ENCODE data around the gene PTPRK.

Gene PTPRK

DNA sequence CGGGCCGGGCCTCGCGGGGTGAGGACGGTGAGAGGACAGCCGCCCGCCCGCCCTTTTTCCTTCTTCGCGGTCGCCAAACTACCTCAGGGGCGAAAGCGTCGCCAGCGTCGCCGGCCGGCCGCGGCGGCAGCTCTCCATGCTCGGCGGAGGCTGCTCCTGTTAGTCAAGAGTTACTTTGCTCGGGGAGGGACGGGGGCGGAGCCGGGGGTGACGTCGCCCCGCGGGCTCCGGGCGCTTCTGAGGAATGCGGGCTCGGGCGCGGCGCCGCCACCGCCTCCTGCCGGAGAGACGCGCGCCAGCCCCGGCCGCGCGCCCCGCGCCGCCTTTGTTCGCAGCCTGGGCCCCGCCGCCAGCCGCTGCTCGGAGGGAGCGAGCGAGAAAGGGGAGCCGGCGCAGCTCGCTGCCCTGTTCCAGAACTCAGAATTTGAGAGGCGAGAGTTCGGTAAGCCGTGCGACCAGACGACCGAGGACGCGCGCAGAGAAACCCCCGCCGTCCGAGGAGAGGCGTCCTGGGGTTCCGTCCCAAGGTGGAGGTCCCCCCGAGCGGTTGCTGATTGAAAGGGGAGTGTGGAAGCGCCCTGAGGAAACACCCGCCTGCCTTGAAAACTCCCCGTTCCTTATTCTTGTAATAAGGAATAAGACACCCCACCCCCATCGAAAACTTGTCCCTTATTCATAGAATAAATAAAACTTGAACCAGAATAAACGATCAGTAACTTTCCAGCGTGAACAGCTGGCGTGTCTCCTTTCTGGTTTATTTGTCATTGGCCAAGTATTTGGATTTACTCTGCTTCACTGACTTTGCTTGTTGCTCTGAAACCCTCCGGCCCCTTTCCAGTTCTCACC lies at the start of gene PTPRK:
PTPRK (minus strand) TSS at position 164 of the 846 bp plus-strand sequence. CDS start 241 bp downstream, outside the sequence.
- H2AFZ ChIP-seq (ENCODE audit: low read depth, low read length): no peak within 1 kb of the TSS
- H3K9me3 ChIP-seq (ENCODE audit: insufficient read depth, low read length): no peaks in the 10 kb centered on the region
- no peak within 1 kb of the TSS for H3K27ac ChIP-seq (ENCODE audit: low read length)
- H3K27me3 ChIP-seq (ENCODE audit: low read depth, low read length): no peaks in the 10 kb centered on the region
- no peaks in the 10 kb centered on the region for H4K20me1 ChIP-seq (ENCODE audit: insufficient read depth, low read length)
- H3K36me3 ChIP-seq (replicated peaks; ENCODE audit: low read depth, low read length): no peaks in the 10 kb centered on the region
- H3K79me2 ChIP-seq (ENCODE audit: low read length): no peaks in the 10 kb centered on the region
- no peak for TF ChIP-seq EZH2phosphoT487 (IDR thresholded peaks at IDR 0.05; ENCODE audit: low read depth)
- TF ChIP-seq, protein P1, sequence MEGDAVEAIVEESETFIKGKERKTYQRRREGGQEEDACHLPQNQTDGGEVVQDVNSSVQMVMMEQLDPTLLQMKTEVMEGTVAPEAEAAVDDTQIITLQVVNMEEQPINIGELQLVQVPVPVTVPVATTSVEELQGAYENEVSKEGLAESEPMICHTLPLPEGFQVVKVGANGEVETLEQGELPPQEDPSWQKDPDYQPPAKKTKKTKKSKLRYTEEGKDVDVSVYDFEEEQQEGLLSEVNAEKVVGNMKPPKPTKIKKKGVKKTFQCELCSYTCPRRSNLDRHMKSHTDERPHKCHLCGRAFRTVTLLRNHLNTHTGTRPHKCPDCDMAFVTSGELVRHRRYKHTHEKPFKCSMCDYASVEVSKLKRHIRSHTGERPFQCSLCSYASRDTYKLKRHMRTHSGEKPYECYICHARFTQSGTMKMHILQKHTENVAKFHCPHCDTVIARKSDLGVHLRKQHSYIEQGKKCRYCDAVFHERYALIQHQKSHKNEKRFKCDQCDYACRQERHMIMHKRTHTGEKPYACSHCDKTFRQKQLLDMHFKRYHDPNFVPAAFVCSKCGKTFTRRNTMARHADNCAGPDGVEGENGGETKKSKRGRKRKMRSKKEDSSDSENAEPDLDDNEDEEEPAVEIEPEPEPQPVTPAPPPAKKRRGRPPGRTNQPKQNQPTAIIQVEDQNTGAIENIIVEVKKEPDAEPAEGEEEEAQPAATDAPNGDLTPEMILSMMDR (IDR thresholded peaks at IDR 0.05; ENCODE audit: low read depth, low read length): no peak
- no peak within 1 kb of the TSS for H3K4me2 ChIP-seq (ENCODE audit: low read length)
- H3K4me3 ChIP-seq (ENCODE audit: low read length): no peak within 1 kb of the TSS
- no peak within 1 kb of the TSS for H3K9ac ChIP-seq (ENCODE audit: low read length)
- no peaks in the 10 kb centered on the region for H3K4me1 ChIP-seq (ENCODE audit: low read length)

DNA sequence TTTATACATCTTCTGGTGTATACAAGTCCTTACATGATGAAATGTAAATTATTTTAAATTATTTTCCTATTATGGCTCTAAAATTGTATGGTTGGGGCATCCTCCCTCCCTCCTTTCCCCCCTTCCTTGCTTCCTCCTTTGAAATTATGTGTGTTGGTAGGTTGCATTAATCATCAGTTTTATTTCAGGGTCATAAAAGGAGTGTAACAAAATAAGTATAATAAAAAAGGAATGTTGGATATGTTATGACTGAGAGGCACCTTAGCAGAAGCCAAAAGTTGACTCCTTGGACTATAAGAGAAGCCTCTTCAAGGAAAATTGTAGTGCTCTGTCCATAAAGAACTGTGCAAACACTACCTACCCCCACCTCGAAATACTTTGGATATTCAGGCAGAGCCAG lies 46.6 kb upstream of the PTPRK start:
- peaks cover 4% of the 10 kb centered on the region; the same call in 1 of the 2 replicates for H3K4me1 ChIP-seq (ENCODE audit: low read length)

DNA sequence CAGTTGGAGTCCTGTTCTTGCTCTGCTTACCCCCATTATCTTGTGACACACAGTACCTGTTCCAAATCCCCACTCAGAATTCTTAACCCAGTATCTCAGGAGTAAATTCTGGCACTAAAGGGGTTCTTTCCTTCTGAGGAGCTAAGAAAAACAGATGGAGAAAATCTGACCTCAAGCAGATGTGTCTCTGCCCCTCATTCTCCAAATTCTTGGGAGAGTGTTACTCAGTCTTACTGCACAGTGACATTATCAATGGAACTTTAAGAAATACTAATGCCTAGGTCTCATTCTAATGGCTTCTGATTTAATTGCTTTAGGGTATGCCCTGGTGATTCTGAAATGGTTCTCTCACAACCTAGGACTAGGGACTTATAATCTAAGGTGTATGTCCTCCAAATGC lies 40.6 kb upstream of the PTPRK start:
- Histone ChIP-seq H3K36me3 (replicated peaks; ENCODE audit: low read depth, low read length) (no peaks in the 10 kb centered on the region), H2AFZ (ENCODE audit: low read depth, low read length) (no peak overlapping the region), H3K4me2 (ENCODE audit: low read length) (no peak overlapping the region), H3K9me3 (ENCODE audit: insufficient read depth, low read length) (no peaks in the 10 kb centered on the region), H3K27ac (ENCODE audit: low read length) (no peak overlapping the region), H3K4me3 (ENCODE audit: low read length) (no peak overlapping the region), H3K79me2 (ENCODE audit: low read length) (no peaks in the 10 kb centered on the region), H3K27me3 (ENCODE audit: low read depth, low read length) (no peaks in the 10 kb centered on the region), H3K9ac (ENCODE audit: low read length) (no peak overlapping the region), H4K20me1 (ENCODE audit: insufficient read depth, low read length) (no peaks in the 10 kb centered on the region), H3K4me1 (ENCODE audit: low read length) (peaks cover 4% of the 10 kb centered on the region; the same call in 1 of the 2 replicates)
- no peak for TF ChIP-seq EZH2phosphoT487 (IDR thresholded peaks at IDR 0.05; ENCODE audit: low read depth)
- TF ChIP-seq, protein P1 (IDR thresholded peaks at IDR 0.05; ENCODE audit: low read depth, low read length): no peak

More for the DNA sequence above, 46.6 kb upstream of the PTPRK start:
- no peaks in the 10 kb centered on the region for H3K36me3 ChIP-seq (replicated peaks; ENCODE audit: low read depth, low read length)
- no peak overlapping the region for H3K4me2 ChIP-seq (ENCODE audit: low read length)
- H3K9ac ChIP-seq (ENCODE audit: low read length): no peak overlapping the region
- H3K79me2 ChIP-seq (ENCODE audit: low read length): no peaks in the 10 kb centered on the region
- H4K20me1 ChIP-seq (ENCODE audit: insufficient read depth, low read length): no peaks in the 10 kb centered on the region
- no peak overlapping the region for H3K4me3 ChIP-seq (ENCODE audit: low read length)
- no peaks in the 10 kb centered on the region for H3K9me3 ChIP-seq (ENCODE audit: insufficient read depth, low read length)
- no peaks in the 10 kb centered on the region for H3K27me3 ChIP-seq (ENCODE audit: low read depth, low read length)
- no peak overlapping the region for H3K27ac ChIP-seq (ENCODE audit: low read length)
- H2AFZ ChIP-seq (ENCODE audit: low read depth, low read length): no peak overlapping the region
- TF ChIP-seq EZH2phosphoT487 (IDR thresholded peaks at IDR 0.05; ENCODE audit: low read depth): no peak
- TF ChIP-seq, protein P1 (IDR thresholded peaks at IDR 0.05; ENCODE audit: low read depth, low read length): no peak

DNA sequence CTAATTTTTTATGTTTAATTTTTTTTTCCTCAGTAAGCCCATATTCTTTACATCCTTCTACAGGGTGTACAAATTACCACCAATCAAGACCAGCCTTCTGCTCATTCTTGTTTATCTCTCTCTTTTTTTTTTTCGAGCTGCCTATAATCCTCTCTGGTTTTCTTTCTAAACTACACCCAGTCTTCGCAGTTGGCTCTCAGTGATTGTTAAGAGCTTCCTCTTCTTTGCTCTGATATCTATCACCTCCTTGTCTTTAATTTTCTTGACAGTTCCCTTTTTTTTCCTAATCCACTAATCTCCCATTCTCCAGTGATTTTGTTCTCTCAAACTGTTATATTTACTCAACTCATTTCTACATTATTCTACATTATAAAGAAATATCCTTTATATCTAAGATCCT lies 38.5 kb upstream of the PTPRK start:
- peaks cover 4% of the 10 kb centered on the region; the same call in 1 of the 2 replicates for H3K4me1 ChIP-seq (ENCODE audit: low read length)
- no peaks in the 10 kb centered on the region for H3K36me3 ChIP-seq (replicated peaks; ENCODE audit: low read depth, low read length)
- H2AFZ ChIP-seq (ENCODE audit: low read depth, low read length): no peak overlapping the region
- H3K79me2 ChIP-seq (ENCODE audit: low read length): no peaks in the 10 kb centered on the region
- H3K9me3 ChIP-seq (ENCODE audit: insufficient read depth, low read length): no peaks in the 10 kb centered on the region
- no peaks in the 10 kb centered on the region for H3K27me3 ChIP-seq (ENCODE audit: low read depth, low read length)
- H3K27ac ChIP-seq (ENCODE audit: low read length): no peak overlapping the region
- no peak for TF ChIP-seq EZH2phosphoT487 (IDR thresholded peaks at IDR 0.05; ENCODE audit: low read depth)
- TF ChIP-seq, protein P1 (IDR thresholded peaks at IDR 0.05; ENCODE audit: low read depth, low read length): no peak
- no peak overlapping the region for H3K4me3 ChIP-seq (ENCODE audit: low read length)
- no peaks in the 10 kb centered on the region for H4K20me1 ChIP-seq (ENCODE audit: insufficient read depth, low read length)
- H3K9ac ChIP-seq (ENCODE audit: low read length): no peak overlapping the region
- no peak overlapping the region for H3K4me2 ChIP-seq (ENCODE audit: low read length)

Measured in OCI-LY3 (cell line).